Lung (tissue), 12 donors: Measurements from ENCODE around the gene MAML3. TPM values are rescaled to one million over a fixed set of nuclear protein-coding genes. Genes with fewer than 3 reads are reported as not detected.

Experiments
- ATAC-seq: fragments of 200-7000 bp; cut with Tn5 transposase; one replicate; pipeline ENCODE4 v1.9.1; 2020; ENCODE audit warnings: moderate number of reproducible peaks; ENCODE audit not compliant: insufficient read depth, low FRiP score
- DNase-seq, 3 donors: peaks; one replicate each; pipeline ENCODE4 v3.0.0-alpha.2; 2013 to 2017
- H3K27ac ChIP-seq, 2 donors: one replicate each; pipeline ENCODE4 v1.5.1; 2013; ENCODE audit warnings: mild to moderate bottlenecking in 2 of 2, moderate library complexity in 2 of 2, control low read depth in 1 of 2, inconsistent platforms in 1 of 2, low read depth in 1 of 2, low read length in 1 of 2
- H3K27me3 ChIP-seq, 3 donors: one replicate each; pipeline ENCODE4 v1.5.1; 2013; ENCODE audit warnings: low read length in 2 of 3; ENCODE audit not compliant: control insufficient read depth in 3 of 3, insufficient read depth in 3 of 3
- H3K36me3 ChIP-seq, 4 donors: one replicate each; pipeline ENCODE4 v1.5.1; 2013; ENCODE audit warnings: low read length in 4 of 4, mild to moderate bottlenecking in 1 of 4, moderate library complexity in 1 of 4; ENCODE audit not compliant: control insufficient read depth in 4 of 4, insufficient read depth in 4 of 4
- H3K4me1 ChIP-seq, 5 donors: one replicate each; pipeline ENCODE4 v1.5.1; 2013; ENCODE audit warnings: low read length in 5 of 5, mild to moderate bottlenecking in 2 of 5, moderate library complexity in 1 of 5; ENCODE audit not compliant: control insufficient read depth in 5 of 5, insufficient read depth in 5 of 5
- H3K4me3 ChIP-seq: one replicate; pipeline ENCODE4 v1.5.1; 2013; ENCODE audit warnings: mild to moderate bottlenecking, control low read depth, moderate library complexity
- H3K9ac ChIP-seq, 2 donors: one replicate each; pipeline ENCODE4 v1.5.1; 2013; ENCODE audit warnings: low read length in 2 of 2, control low read depth in 1 of 2; ENCODE audit not compliant: insufficient read depth in 1 of 2
- H3K9me3 ChIP-seq, 4 donors: one replicate each; pipeline ENCODE4 v1.5.1; 2013; ENCODE audit warnings: low read length in 3 of 4, mild to moderate bottlenecking in 1 of 4, moderate library complexity in 1 of 4; ENCODE audit not compliant: control insufficient read depth in 4 of 4, insufficient read depth in 3 of 4
- WGBS, 2 donors: extraction: QIAGEN DNeasy Blood & Tissue Kit; methylation state at CpG; one replicate each; pipeline ENCODE4 v1.1.7; 2013; 5-methylcytosine and 5-hydroxymethylcytosine counted together
- polyA plus RNA-seq, 2 donors: library from polyadenylated mRNA; stranded (reverse); fragments of 200-250 nt; gene quantifications; one replicate each; pipeline ENCODE4 v1.2.1, GENCODE V29; 2013
- total RNA-seq, 2 donors: library from RNA; depleted of rRNA in 1 of 2; stranded (reverse); fragments of >200 nt in 1 of 2; gene quantifications; one replicate each; pipeline ENCODE4 v1.2.1, GENCODE V29; 2014 to 2021
- TF ChIP-seq, protein P1 (sequence below): IDR thresholded peaks from 2 replicates; pipeline ENCODE4 v1.5.1; 2012; ENCODE audit warnings: mild to moderate bottlenecking; ENCODE audit errors: control extremely low read depth, extremely low read depth
- donor health status: control.
- donor health status: control.
- donor health status: Bipolar disorder and iron deficiency.
- donor health status: healthy.
- donor health status: DM: yes; HTN: yes; CAD: no.

MAML3 gene
- total and polyA plus RNA-seq, 4 donors, result 3.0 to 16.4 (median 8.5) TPM

DNA sequence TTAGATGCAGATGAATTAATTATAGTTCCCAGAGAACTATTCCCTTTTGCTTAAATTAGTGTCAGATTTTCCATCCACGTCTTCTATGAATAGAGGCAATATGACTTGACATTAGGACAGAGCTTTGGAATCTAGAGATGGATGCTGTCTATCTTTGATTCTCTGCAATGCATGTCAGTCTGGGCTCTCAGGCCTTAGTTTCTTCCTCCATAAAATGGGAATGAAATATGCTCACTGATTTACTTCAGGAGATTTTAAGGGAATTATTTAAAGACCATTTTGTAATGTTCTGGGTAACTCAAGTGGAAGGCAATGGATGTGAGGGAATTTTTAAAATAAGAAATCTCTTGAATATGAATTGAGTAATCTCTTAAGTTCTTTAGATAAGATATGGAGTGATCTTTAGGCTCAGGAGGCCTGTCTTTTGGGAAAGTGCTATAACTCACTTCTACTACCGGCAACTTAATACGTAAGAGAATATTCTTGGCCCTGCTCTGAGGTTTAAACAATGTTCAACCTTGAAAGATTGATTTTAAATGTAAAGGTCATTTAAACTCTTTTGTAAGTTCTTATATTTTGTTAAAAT lies 459.4 kb downstream of the MAML3 start:
- Histone ChIP-seq H3K4me3 (no peak overlapping the region), H3K27me3 (no peaks in the 10 kb centered on the region), H3K9me3 (peaks cover 0 to 3% (median 0%) of the 10 kb centered on the region in 4 donors), H3K27ac (no peak overlapping the region), H3K4me1 (peaks cover 0 to 8% (median 4%) of the 10 kb centered on the region in 5 donors), H3K36me3 (peaks cover 0 to 8% (median 6%) of the 10 kb centered on the region in 4 donors), H3K9ac (no peak overlapping the region)
- TF ChIP-seq, protein P1, sequence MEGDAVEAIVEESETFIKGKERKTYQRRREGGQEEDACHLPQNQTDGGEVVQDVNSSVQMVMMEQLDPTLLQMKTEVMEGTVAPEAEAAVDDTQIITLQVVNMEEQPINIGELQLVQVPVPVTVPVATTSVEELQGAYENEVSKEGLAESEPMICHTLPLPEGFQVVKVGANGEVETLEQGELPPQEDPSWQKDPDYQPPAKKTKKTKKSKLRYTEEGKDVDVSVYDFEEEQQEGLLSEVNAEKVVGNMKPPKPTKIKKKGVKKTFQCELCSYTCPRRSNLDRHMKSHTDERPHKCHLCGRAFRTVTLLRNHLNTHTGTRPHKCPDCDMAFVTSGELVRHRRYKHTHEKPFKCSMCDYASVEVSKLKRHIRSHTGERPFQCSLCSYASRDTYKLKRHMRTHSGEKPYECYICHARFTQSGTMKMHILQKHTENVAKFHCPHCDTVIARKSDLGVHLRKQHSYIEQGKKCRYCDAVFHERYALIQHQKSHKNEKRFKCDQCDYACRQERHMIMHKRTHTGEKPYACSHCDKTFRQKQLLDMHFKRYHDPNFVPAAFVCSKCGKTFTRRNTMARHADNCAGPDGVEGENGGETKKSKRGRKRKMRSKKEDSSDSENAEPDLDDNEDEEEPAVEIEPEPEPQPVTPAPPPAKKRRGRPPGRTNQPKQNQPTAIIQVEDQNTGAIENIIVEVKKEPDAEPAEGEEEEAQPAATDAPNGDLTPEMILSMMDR, result no peak
- DNase-seq, result no peak
- ATAC-seq, result no peak
- WGBS, 2 donors, result 93% methylated on average over 3 of the region's 3 CpGs

DNA sequence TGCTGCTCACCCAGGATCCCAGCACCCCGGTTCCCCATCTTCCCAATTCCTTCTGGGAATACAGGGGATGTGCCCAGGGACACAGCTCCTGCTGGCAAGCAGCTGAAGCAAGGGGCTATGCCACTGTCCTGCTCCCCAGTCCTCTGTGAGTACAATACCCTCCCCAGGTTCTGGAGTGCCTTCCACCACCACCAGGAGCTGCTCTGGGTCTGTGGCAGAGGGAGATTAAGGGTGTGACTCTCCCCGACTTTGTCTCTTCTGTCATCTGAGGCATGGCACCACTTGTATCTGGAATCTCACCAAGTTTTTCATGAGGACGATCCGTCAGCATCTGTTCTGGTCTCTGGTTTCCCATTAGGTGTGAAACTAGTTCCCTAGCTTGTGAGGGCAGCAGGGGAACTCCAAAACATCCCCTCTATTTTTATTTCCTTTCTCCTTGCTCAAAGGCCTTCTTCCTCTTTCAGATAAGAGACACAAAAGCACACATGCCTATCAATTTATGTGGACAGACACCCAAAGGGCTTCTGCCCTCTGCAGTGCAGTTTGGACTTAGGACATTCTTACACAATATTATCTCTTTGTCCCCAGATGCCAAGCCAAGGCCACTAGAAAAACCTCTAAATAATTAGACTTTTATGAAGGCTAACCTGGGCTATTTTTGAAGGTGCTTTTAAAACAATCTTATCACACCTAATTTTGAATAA lies 461.5 kb downstream of the MAML3 start:
- peaks cover 0 to 8% (median 7%) of the 10 kb centered on the region in 4 donors for H3K36me3 ChIP-seq
- WGBS, 2 donors, result 26 to 41% methylated on average over 4 of the region's 4 CpGs
- H3K27me3 ChIP-seq, result no peaks in the 10 kb centered on the region
- H3K9me3 ChIP-seq, result peaks cover 0 to 3% (median 0%) of the 10 kb centered on the region in 4 donors
- H3K4me3 ChIP-seq, result no peak overlapping the region
- TF ChIP-seq, protein P1, result no peak
- DNase-seq, result no peak
- ATAC-seq, result no peak
- H3K4me1 ChIP-seq, result peaks cover 0 to 8% (median 5%) of the 10 kb centered on the region in 5 donors
- H3K9ac ChIP-seq, result no peak overlapping the region
- H3K27ac ChIP-seq, result peak overlapping the region in 1 of 2 donors; percentile 53

DNA sequence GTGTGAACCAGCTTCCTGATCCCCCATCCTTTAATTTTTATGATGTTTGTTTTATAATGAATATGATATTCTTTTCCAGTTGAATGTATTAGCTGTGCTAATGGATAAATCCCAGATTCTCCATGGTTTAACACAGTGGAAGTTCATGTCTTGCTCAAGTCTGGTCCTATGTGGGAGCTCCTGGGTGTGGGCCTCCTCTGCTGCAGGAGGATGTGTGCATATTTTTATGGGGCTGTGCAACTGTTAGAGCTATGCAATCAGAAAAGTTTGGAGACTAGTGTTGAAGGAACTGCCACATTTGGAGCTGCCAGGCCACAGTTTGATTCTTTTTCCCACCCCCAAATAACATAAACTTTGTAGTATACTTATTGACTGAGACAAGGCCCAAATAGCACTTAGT lies 463.6 kb downstream of the MAML3 start:
- Histone ChIP-seq H3K9ac (no peak overlapping the region), H3K9me3 (no peaks in the 10 kb centered on the region), H3K27me3 (no peaks in the 10 kb centered on the region), H3K27ac (no peak overlapping the region), H3K4me3 (no peak overlapping the region), H3K4me1 (peaks cover 0 to 18% (median 5%) of the 10 kb centered on the region in 5 donors), H3K36me3 (peaks cover 0 to 3% (median 1%) of the 10 kb centered on the region in 4 donors)
- TF ChIP-seq, protein P1, result no peak
- DNase-seq (no peak), ATAC-seq (no peak)
